Left ventricle myocardium inferior (tissue), 1 donor: ENCODE results near the gene ABLIM2. TPM values are rescaled to one million over a fixed set of nuclear protein-coding genes. Genes with fewer than 3 reads are reported as not detected.
A peak's percentile ranks its signal among the peaks of the same experiment; 100 is the strongest.

ENCODE experiments used
- DNase-seq: peaks from one replicate; pipeline ENCODE4 v3.0.0-alpha.2; 2020
- H3K27ac ChIP-seq: fragments of 200-600 bp; replicated peaks from 2 replicates; pipeline ENCODE4 v1.8.0; 2021
- H3K27me3 ChIP-seq: fragments of 200-600 bp; 2 replicates; pipeline ENCODE4 v1.8.0; 2021; ENCODE audit warnings: low read depth
- H3K36me3 ChIP-seq: fragments of 200-600 bp; 2 replicates; pipeline ENCODE4 v1.8.0; 2021
- H3K4me1 ChIP-seq: fragments of 200-600 bp; 2 replicates; pipeline ENCODE4 v1.8.0; 2021
- H3K4me3 ChIP-seq: fragments of 200-600 bp; 2 replicates; pipeline ENCODE4 v1.8.0; 2021; ENCODE audit warnings: mild to moderate bottlenecking, moderate library complexity
- H3K9me3 ChIP-seq: fragments of 200-600 bp; replicated peaks from 2 replicates; pipeline ENCODE4 v1.8.0; 2021
- intact Hi-C: fragments of 100-400 bp; cut with micrococcal nuclease; formaldehyde crosslinking; loops from one replicate; pipeline ENCODE4 v1.11.0; 2022
- total RNA-seq: library from RNA; stranded (reverse); fragmentation: NEBNext Ultra II Directional; extraction: Animal tissue kit (Norgen Biotek cat#: 25700); gene quantifications from one replicate; pipeline ENCODE4 v1.2.1, GENCODE V29; 2021
- TF ChIP-seq, protein P1 (sequence below): fragments of 200-600 bp; IDR thresholded peaks from 2 replicates; pipeline ENCODE4 v1.8.0; 2021; ENCODE audit warnings: antibody characterized with exemption, mild to moderate bottlenecking, borderline replicate concordance
- donor health status: DM: no; HTN: yes; CAD: no; lungs with severe emphysema.

ABLIM2 gene
- total RNA-seq, 1 donor from 2014 or later: 43.5 TPM

DNA sequence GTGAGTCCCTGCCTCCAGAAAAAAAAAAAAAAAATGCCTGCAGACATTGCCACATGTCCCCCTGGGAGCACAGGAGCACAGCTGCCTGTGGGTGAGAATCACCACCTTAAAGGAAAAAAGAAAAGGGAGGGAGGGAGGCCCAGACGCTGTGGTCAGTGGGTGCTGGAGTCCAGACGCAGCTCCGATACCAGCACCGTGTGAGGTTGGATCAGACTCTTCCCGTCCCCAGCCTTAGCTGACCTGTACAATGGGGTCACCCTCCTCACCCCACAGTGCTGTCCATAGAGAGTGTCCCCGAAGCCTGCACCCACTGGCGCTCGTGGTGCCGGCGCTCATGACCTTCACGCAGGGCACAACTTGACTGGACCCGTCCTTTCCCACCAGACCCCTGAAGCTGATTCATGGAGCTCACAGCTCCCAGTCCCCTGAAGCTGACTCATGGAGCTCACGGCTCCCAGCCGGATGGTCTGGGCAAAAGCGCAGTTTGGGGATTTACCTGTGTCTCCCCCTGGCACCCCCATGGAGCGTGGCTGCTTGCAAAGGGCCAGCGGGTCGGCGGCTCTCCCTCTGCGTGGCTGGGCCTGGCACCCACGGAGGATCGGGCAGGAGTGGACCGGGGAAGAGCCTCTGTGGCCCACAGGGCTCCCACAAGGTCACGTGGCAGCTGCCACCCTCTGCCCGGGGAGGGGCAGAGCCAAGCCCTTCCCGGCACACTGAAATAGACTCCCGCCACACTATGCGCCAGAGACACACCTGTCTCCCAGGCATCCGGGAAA, 31.4 kb downstream of the ABLIM2 start:
- no peak for DNase-seq
- TF ChIP-seq, protein P1, sequence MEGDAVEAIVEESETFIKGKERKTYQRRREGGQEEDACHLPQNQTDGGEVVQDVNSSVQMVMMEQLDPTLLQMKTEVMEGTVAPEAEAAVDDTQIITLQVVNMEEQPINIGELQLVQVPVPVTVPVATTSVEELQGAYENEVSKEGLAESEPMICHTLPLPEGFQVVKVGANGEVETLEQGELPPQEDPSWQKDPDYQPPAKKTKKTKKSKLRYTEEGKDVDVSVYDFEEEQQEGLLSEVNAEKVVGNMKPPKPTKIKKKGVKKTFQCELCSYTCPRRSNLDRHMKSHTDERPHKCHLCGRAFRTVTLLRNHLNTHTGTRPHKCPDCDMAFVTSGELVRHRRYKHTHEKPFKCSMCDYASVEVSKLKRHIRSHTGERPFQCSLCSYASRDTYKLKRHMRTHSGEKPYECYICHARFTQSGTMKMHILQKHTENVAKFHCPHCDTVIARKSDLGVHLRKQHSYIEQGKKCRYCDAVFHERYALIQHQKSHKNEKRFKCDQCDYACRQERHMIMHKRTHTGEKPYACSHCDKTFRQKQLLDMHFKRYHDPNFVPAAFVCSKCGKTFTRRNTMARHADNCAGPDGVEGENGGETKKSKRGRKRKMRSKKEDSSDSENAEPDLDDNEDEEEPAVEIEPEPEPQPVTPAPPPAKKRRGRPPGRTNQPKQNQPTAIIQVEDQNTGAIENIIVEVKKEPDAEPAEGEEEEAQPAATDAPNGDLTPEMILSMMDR: no peak
- no peak overlapping the region for H3K4me3 ChIP-seq
- H3K4me1 ChIP-seq: peaks cover 14% of the 10 kb centered on the region
- no peak overlapping the region for H3K27ac ChIP-seq
- H3K36me3 ChIP-seq: no peaks in the 10 kb centered on the region
- H3K27me3 ChIP-seq: no peaks in the 10 kb centered on the region
- H3K9me3 ChIP-seq: no peaks in the 10 kb centered on the region
- intact Hi-C loops: no loop called here

GRCh38 chr4:8126523-8126922, 32.1 kb downstream of the ABLIM2 start:
- H3K4me3 ChIP-seq: no peak overlapping the region
- no peak overlapping the region for H3K27ac ChIP-seq
- no peaks in the 10 kb centered on the region for H3K36me3 ChIP-seq
- TF ChIP-seq, protein P1: no peak
- DNase-seq: no peak
- intact Hi-C loops: no loop called here
- H3K4me1 ChIP-seq: peaks cover 14% of the 10 kb centered on the region
- no peaks in the 10 kb centered on the region for H3K27me3 ChIP-seq
- no peaks in the 10 kb centered on the region for H3K9me3 ChIP-seq

DNA sequence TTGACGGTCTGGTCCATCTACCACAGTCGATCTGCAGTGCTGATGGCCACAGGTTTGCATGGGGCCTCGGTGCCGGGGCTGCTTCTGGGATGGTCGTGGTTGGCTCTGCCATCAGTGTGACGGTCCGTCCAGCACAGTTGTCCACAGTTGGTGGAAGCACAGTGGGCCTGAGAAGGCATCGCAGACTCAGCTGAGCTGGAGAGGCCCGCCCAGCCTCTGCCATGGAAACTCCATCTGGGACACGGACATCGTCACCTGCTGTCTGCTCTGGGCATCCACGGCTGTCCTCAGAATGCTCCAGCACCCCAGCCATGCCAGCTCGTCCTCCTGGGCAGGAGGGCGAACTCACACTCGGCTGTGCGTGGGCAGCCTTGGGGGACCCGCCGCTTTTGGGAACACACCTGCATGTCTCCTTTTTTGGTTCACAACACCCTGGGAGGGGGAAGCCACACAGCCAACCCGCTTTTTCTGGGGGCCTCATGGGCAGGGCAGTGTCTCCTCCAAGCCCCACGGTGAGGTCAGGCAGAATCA, 33.0 kb downstream of the ABLIM2 start:
- DNase-seq: no peak
- intact Hi-C loops: no loop called here
- peaks cover 14% of the 10 kb centered on the region for H3K4me1 ChIP-seq
- no peaks in the 10 kb centered on the region for H3K27me3 ChIP-seq
- TF ChIP-seq, protein P1: no peak
- no peak overlapping the region for H3K27ac ChIP-seq
- no peaks in the 10 kb centered on the region for H3K36me3 ChIP-seq
- H3K4me3 ChIP-seq: no peak overlapping the region
- H3K9me3 ChIP-seq: no peaks in the 10 kb centered on the region

- Histone ChIP-seq H3K27me3 (no peaks in the 10 kb centered on the region), H3K4me1 (peaks cover 14% of the 10 kb centered on the region), H3K4me3 (no peak overlapping the region), H3K9me3 (no peaks in the 10 kb centered on the region), H3K36me3 (no peaks in the 10 kb centered on the region), H3K27ac (peak overlapping the region; percentile 40)
- TF ChIP-seq, protein P1: no peak
- intact Hi-C loops: no loop called here
- DNase-seq: no peak
Observed at GRCh38 chr4:8123870-8124269, 34.7 kb downstream of the ABLIM2 start.

DNA sequence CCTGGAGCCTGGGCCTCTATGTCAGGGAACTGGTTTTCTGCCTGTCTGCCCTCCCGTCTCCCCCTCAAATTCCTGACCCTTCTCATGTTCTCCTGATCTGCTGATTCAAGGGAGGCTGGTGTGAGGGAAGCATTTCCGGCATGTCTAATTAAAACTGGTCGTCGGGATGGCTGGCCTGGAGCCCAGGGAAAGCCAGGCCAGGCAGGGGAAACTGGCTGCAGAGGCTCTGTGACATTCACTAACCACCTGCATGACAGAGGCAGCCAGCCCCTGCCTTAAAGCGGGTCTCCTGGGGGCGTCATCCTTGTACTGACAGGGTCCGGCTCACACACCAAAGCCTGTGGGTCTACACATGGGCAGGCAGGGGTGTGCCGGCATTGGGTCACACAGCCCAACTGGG, 35.2 kb downstream of the ABLIM2 start:
- TF ChIP-seq, protein P1: no peak
- intact Hi-C loops: no loop called here
- DNase-seq: peak; percentile 53
- Histone ChIP-seq H3K27me3 (no peaks in the 10 kb centered on the region), H3K4me1 (peaks cover 17% of the 10 kb centered on the region), H3K4me3 (no peak overlapping the region), H3K27ac (peak overlapping the region; percentile 40), H3K36me3 (no peaks in the 10 kb centered on the region), H3K9me3 (no peaks in the 10 kb centered on the region)
